Mesothelial cell of epicardium (in vitro differentiated cells): Measurements from ENCODE around the gene C8A. TPM values are rescaled to one million over a fixed set of nuclear protein-coding genes. Genes with fewer than 3 reads are reported as not detected.

Experiments used
- DNase-seq, 2 experiments: peaks; one replicate each; pipeline ENCODE4 v3.0.0; 2021; ENCODE audit warnings: low spot score in 2 of 2; ENCODE audit not compliant: unreplicated experiment in 2 of 2
- H3K27ac Mint-ChIP-seq: 2 replicates; pipeline ENCODE4 v1.8.0; 2021; ENCODE audit warnings: mixed read lengths
- H3K27me3 Mint-ChIP-seq: 2 replicates; pipeline ENCODE4 v1.8.0; 2021; ENCODE audit warnings: low read depth, mixed read lengths
- H3K36me3 Mint-ChIP-seq: 2 replicates; pipeline ENCODE4 v1.8.0; 2021; ENCODE audit warnings: mixed read lengths
- H3K4me1 Mint-ChIP-seq: 2 replicates; pipeline ENCODE4 v1.8.0; 2021; ENCODE audit warnings: mixed read lengths
- H3K4me3 Mint-ChIP-seq: 2 replicates; pipeline ENCODE4 v1.8.0; 2021; ENCODE audit warnings: mild to moderate bottlenecking, moderate library complexity, mixed read lengths
- H3K9me3 Mint-ChIP-seq: 2 replicates; pipeline ENCODE4 v1.8.0; 2021; ENCODE audit warnings: mixed read lengths
- CTCF ChIP-seq: fragments of 200-600 bp; sonication (generic); IDR thresholded peaks from one replicate; pipeline ENCODE4 v1.5.0; 2021; ENCODE audit warnings: antibody characterized with exemption; ENCODE audit not compliant: unreplicated experiment
- total RNA-seq: library from RNA; stranded (reverse); gene quantifications from 3 replicates; pipeline ENCODE4 v1.2.1, GENCODE V29; 2021

The C8A gene
- total RNA-seq, 1 donor from 2014 or later = not detected

- peaks cover 8% of the 10 kb centered on the region for H3K4me1 Mint-ChIP-seq
- no peak overlapping the region for H3K4me3 Mint-ChIP-seq
- no peaks in the 10 kb centered on the region for H3K36me3 Mint-ChIP-seq
- peaks cover 70% of the 10 kb centered on the region for H3K27me3 Mint-ChIP-seq
- no peak for DNase-seq
- TF ChIP-seq CTCF = no peak
- no peak overlapping the region for H3K27ac Mint-ChIP-seq
- H3K9me3 Mint-ChIP-seq = no peaks in the 10 kb centered on the region
Measured at GRCh38 chr1:56911098-56911938, 56.7 kb downstream of the C8A start.

GRCh38 chr1:56912325-56912724, 57.7 kb downstream of the C8A start:
- DNase-seq = no peak
- H3K27ac Mint-ChIP-seq = no peak overlapping the region

GRCh38 chr1:56915960-56916359, 61.4 kb downstream of the C8A start:
- Mint-ChIP-seq H3K36me3 (no peaks in the 10 kb centered on the region), H3K27me3 (peaks cover 63% of the 10 kb centered on the region), H3K4me3 (no peak overlapping the region), H3K9me3 (no peaks in the 10 kb centered on the region), H3K4me1 (peaks cover 14% of the 10 kb centered on the region), H3K27ac (no peak overlapping the region)
- no peak for TF ChIP-seq CTCF
- no peak for DNase-seq

More at GRCh38 chr1:56912325-56912724, 57.7 kb downstream of the C8A start:
- Mint-ChIP-seq H3K36me3 (no peaks in the 10 kb centered on the region), H3K9me3 (no peaks in the 10 kb centered on the region), H3K4me1 (peaks cover 8% of the 10 kb centered on the region), H3K4me3 (no peak overlapping the region), H3K27me3 (peaks cover 79% of the 10 kb centered on the region)
- no peak for TF ChIP-seq CTCF

GRCh38 chr1:56916630-56917029, 62.0 kb downstream of the C8A start:
- DNase-seq = no peak
- no peaks in the 10 kb centered on the region for H3K9me3 Mint-ChIP-seq
- H3K4me3 Mint-ChIP-seq = no peak overlapping the region
- peaks cover 15% of the 10 kb centered on the region for H3K4me1 Mint-ChIP-seq
- no peak overlapping the region for H3K27ac Mint-ChIP-seq
- no peaks in the 10 kb centered on the region for H3K36me3 Mint-ChIP-seq
- H3K27me3 Mint-ChIP-seq = peaks cover 68% of the 10 kb centered on the region
- no peak for TF ChIP-seq CTCF

DNA sequence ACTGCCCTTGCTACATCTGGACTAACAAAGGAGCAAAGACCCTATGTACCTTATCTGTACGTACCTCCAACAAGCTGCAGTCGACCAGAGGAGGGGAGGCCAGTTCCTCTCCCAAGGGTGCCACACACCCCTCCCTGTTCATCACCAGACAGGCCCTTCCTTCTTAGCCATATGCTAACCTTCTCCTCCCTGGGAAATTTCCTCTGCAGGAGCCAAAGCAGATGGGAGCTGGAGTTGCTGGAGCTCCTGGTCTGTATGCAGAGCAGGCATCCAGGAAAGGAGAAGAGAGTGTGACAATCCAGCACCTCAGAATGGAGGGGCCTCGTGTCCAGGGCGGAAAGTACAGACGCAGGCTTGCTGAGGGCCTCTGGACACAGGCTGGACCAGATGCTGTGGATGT, 62.8 kb downstream of the C8A start:
- Mint-ChIP-seq H3K4me1 (peaks cover 13% of the 10 kb centered on the region), H3K36me3 (no peaks in the 10 kb centered on the region), H3K27me3 (peaks cover 71% of the 10 kb centered on the region), H3K9me3 (no peaks in the 10 kb centered on the region), H3K4me3 (no peak overlapping the region), H3K27ac (no peak overlapping the region)
- TF ChIP-seq CTCF = no peak
- DNase-seq = no peak
